HCEC 1CT (cell line): ENCODE measurements around the gene LY9.
"Not testable (repeated sequence)": the region's sequence is repeated elsewhere in the genome, so short reads cannot be mapped to it uniquely, and the experiment has no call there.

Experiments
- DNase-seq: peaks from one replicate; pipeline ENCODE4 v3.0.0-alpha.2; 2017

LY9 gene

GRCh38 chr1:160774886-160775719 lies 20.9 kb upstream of the LY9 start:
- DNase-seq = no peak

- no peak for DNase-seq
These were observed 19.8 kb upstream of the LY9 start for GRCh38 chr1:160776178-160776577.

GRCh38 chr1:160777486-160778089 lies 18.4 kb upstream of the LY9 start:
- DNase-seq = peak; percentile 8

- no peak for DNase-seq
These were observed 17.0 kb upstream of the LY9 start for GRCh38 chr1:160778976-160779375.

GRCh38 chr1:160779626-160780397 lies 16.2 kb upstream of the LY9 start:
- DNase-seq = peak; percentile 4

GRCh38 chr1:160780398-160780755 lies 15.6 kb upstream of the LY9 start:
- DNase-seq = no peak

- DNase-seq = no peak
These were observed 14.7 kb upstream of the LY9 start for GRCh38 chr1:160781186-160781766.

GRCh38 chr1:160781914-160782689 lies 13.9 kb upstream of the LY9 start:
- DNase-seq = no peak

GRCh38 chr1:160782988-160783765 lies 12.8 kb upstream of the LY9 start:
- DNase-seq = not testable (repeated sequence)

GRCh38 chr1:160789051-160789701 lies 6.8 kb upstream of the LY9 start:
- DNase-seq = no peak

- no peak for DNase-seq
These were observed 6.0 kb upstream of the LY9 start for GRCh38 chr1:160789702-160790611.

- no peak for DNase-seq
These were observed 1.6 kb upstream of the LY9 start for GRCh38 chr1:160794376-160794775.

GRCh38 chr1:160797271-160797709 lies 1.3 kb downstream of the LY9 start:
- no peak for DNase-seq

- DNase-seq = no peak
These were observed 1.9 kb downstream of the LY9 start for GRCh38 chr1:160797861-160798273.

- DNase-seq = no peak
These were observed 2.5 kb downstream of the LY9 start for GRCh38 chr1:160798439-160798838.

- DNase-seq = no peak
These were observed 3.7 kb downstream of the LY9 start for GRCh38 chr1:160799641-160800040.

GRCh38 chr1:160800142-160800541 lies 4.2 kb downstream of the LY9 start:
- DNase-seq = no peak

GRCh38 chr1:160800645-160801408 lies 4.9 kb downstream of the LY9 start:
- no peak for DNase-seq
